Measurements from ENCODE around the gene UBE2E1.

The UBE2E1 gene

GRCh38 chr3:23888617-23889228, 83.0 kb downstream of the UBE2E1 start:
- ChIA-PET POLR2A (interaction anchor here (1.0 kb wide), 2 partner anchors 28 to 29 kb away, joined by 3 to 6 read pairs; partner anchors contain the start of genes NKIRAS1 and RPL15), CTCF (interaction anchor here (0.9 to 1.6 kb wide), 5 partner anchors 23 to 101 kb away, joined by 3 to 8 read pairs (median 4); no protein-coding TSS in a partner anchor)
- no peak for DNase-seq (ENCODE audit: extremely low spot score)
- no peak for TF ChIP-seq NFRKB (IDR thresholded peaks at IDR 0.05)
- TF ChIP-seq FOXM1 (IDR thresholded peaks at IDR 0.05; ENCODE audit: borderline replicate concordance): no peak
- TF ChIP-seq SUZ12 (IDR thresholded peaks at IDR 0.05): no peak
- no peak for TF ChIP-seq LEF1 (IDR thresholded peaks at IDR 0.05; ENCODE audit: borderline replicate concordance)
- TF ChIP-seq TARDBP (IDR thresholded peaks at IDR 0.05): no peak
- TF ChIP-seq FOXK2 (IDR thresholded peaks at IDR 0.05): no peak
- TF ChIP-seq ZNF384 (IDR thresholded peaks at IDR 0.05): no peak

GRCh38 chr3:23889386-23889785, 83.6 kb downstream of the UBE2E1 start:
- no peak for DNase-seq (ENCODE audit: extremely low spot score)
- ChIA-PET CTCF (interaction anchor here (1.2 to 1.6 kb wide), 2 partner anchors 24 to 79 kb away, joined by 4 to 8 read pairs; no protein-coding TSS in a partner anchor), POLR2A (interaction anchor here (5.2 kb wide), 1 partner anchor 28 kb away, joined by 35 read pairs; the partner anchor contains the start of genes NKIRAS1 and RPL15)
- TF ChIP-seq FOXM1 (IDR thresholded peaks at IDR 0.05; ENCODE audit: borderline replicate concordance) (no peak), BHLHE40 (IDR thresholded peaks at IDR 0.05; ENCODE audit: borderline replicate concordance) (no peak), L3MBTL2 (conservative IDR thresholded peaks at IDR 0.05) (no peak), NFRKB (IDR thresholded peaks at IDR 0.05) (no peak), LEF1 (IDR thresholded peaks at IDR 0.05; ENCODE audit: borderline replicate concordance) (no peak), ZNF384 (IDR thresholded peaks at IDR 0.05) (no peak), PKNOX1 (IDR thresholded peaks at IDR 0.05) (no peak), CTBP1 (IDR thresholded peaks at IDR 0.05; ENCODE audit: borderline replicate concordance) (no peak), FOXA1 (IDR thresholded peaks at IDR 0.05) (no peak), TARDBP (IDR thresholded peaks at IDR 0.05) (no peak), ARNT (IDR thresholded peaks at IDR 0.05) (no peak), FOXK2 (IDR thresholded peaks at IDR 0.05) (no peak), HDGF (IDR thresholded peaks at IDR 0.05; ENCODE audit: borderline replicate concordance) (no peak), SUZ12 (IDR thresholded peaks at IDR 0.05) (no peak), ELF4 (IDR thresholded peaks at IDR 0.05) (no peak), SP1 (IDR thresholded peaks at IDR 0.05) (no peak)

GRCh38 chr3:23889950-23890349, 84.2 kb downstream of the UBE2E1 start:
- DNase-seq (ENCODE audit: extremely low spot score): no peak
- ChIA-PET POLR2A (interaction anchor here (5.2 kb wide), 1 partner anchor 27 kb away, joined by 35 read pairs; the partner anchor contains the start of genes NKIRAS1 and RPL15), CTCF (no interaction called here)
- TF ChIP-seq HDGF (IDR thresholded peaks at IDR 0.05; ENCODE audit: borderline replicate concordance): no peak
- no peak for TF ChIP-seq SUZ12 (IDR thresholded peaks at IDR 0.05)
- no peak for TF ChIP-seq ELF4 (IDR thresholded peaks at IDR 0.05)
- TF ChIP-seq TARDBP (IDR thresholded peaks at IDR 0.05): no peak
- no peak for TF ChIP-seq NFRKB (IDR thresholded peaks at IDR 0.05)
- no peak for TF ChIP-seq FOXA1 (IDR thresholded peaks at IDR 0.05)
- no peak for TF ChIP-seq PKNOX1 (IDR thresholded peaks at IDR 0.05)
- TF ChIP-seq FOXK2 (IDR thresholded peaks at IDR 0.05): no peak
- TF ChIP-seq FOXM1 (IDR thresholded peaks at IDR 0.05; ENCODE audit: borderline replicate concordance): no peak
- no peak for TF ChIP-seq ZNF384 (IDR thresholded peaks at IDR 0.05)
- TF ChIP-seq LEF1 (IDR thresholded peaks at IDR 0.05; ENCODE audit: borderline replicate concordance): no peak
- TF ChIP-seq SP1 (IDR thresholded peaks at IDR 0.05): no peak
- TF ChIP-seq CTBP1 (IDR thresholded peaks at IDR 0.05; ENCODE audit: borderline replicate concordance): no peak
- TF ChIP-seq ARNT (IDR thresholded peaks at IDR 0.05): no peak
- TF ChIP-seq BHLHE40 (IDR thresholded peaks at IDR 0.05; ENCODE audit: borderline replicate concordance): no peak
- TF ChIP-seq L3MBTL2 (conservative IDR thresholded peaks at IDR 0.05): no peak

- ChIA-PET CTCF (interaction anchor here (0.9 kb wide), 1 partner anchor 194 kb away, joined by 5 read pairs; no protein-coding TSS in a partner anchor), POLR2A (interaction anchor here (5.2 kb wide), 1 partner anchor 23 kb away, joined by 35 read pairs; the partner anchor contains the start of genes NKIRAS1 and RPL15)
- no peak for TF ChIP-seq L3MBTL2 (conservative IDR thresholded peaks at IDR 0.05)
- TF ChIP-seq LEF1 (IDR thresholded peaks at IDR 0.05; ENCODE audit: borderline replicate concordance): no peak
- no peak for TF ChIP-seq FOXM1 (IDR thresholded peaks at IDR 0.05; ENCODE audit: borderline replicate concordance)
- TF ChIP-seq TARDBP (IDR thresholded peaks at IDR 0.05): no peak
- no peak for TF ChIP-seq PKNOX1 (IDR thresholded peaks at IDR 0.05)
- no peak for TF ChIP-seq SUZ12 (IDR thresholded peaks at IDR 0.05)
- no peak for TF ChIP-seq BHLHE40 (IDR thresholded peaks at IDR 0.05; ENCODE audit: borderline replicate concordance)
- TF ChIP-seq FOXA1 (IDR thresholded peaks at IDR 0.05): no peak
- TF ChIP-seq NFRKB (IDR thresholded peaks at IDR 0.05): no peak
- no peak for DNase-seq (ENCODE audit: extremely low spot score)
These were observed 88.7 kb downstream of the UBE2E1 start for GRCh38 chr3:23894254-23895061.

- ChIA-PET CTCF (no interaction called here), POLR2A (no interaction called here)
- no peak for TF ChIP-seq TARDBP (IDR thresholded peaks at IDR 0.05)
- DNase-seq (ENCODE audit: extremely low spot score): no peak
These were observed 89.4 kb downstream of the UBE2E1 start for GRCh38 chr3:23895181-23895580.
